NB4 (cell line): Measurements from ENCODE around the gene PNP.
"Not testable (repeated sequence)": the region's sequence is repeated elsewhere in the genome, so short reads cannot be mapped to it uniquely, and the experiment has no call there.

ENCODE experiments used
- DNase-seq: peaks from one replicate; pipeline ENCODE4 v3.0.0; 2010; ENCODE audit warnings: low read depth
- H3K4me3 ChIP-seq: one replicate; pipeline ENCODE4 v1.5.1; 2011; ENCODE audit warnings: mild to moderate bottlenecking, low read depth, low read length, moderate library complexity
- CTCF ChIP-seq: IDR thresholded peaks from one replicate; pipeline ENCODE4 v1.5.1; 2012; ENCODE audit warnings: low read depth, low read length
- MAX ChIP-seq: IDR thresholded peaks from 2 replicates; pipeline ENCODE4 v1.6.1; 2011; ENCODE audit warnings: low read depth, low read length
- MYC ChIP-seq: IDR thresholded peaks from 2 replicates; pipeline ENCODE4 v1.6.1; 2011; ENCODE audit warnings: low read depth, low read length
- POLR2A ChIP-seq: IDR thresholded peaks from 2 replicates; pipeline ENCODE4 v1.6.1; 2011; ENCODE audit warnings: mild to moderate bottlenecking; ENCODE audit not compliant: insufficient read length; ENCODE audit errors: extremely low read depth

The PNP gene

GRCh38 chr14:20441461-20441860 is 27.7 kb upstream of the PNP start:
- DNase-seq: no peak
- no peak for TF ChIP-seq CTCF
- TF ChIP-seq MAX: no peak
- TF ChIP-seq MYC: no peak
- TF ChIP-seq POLR2A: no peak
- no peak overlapping the region for H3K4me3 ChIP-seq

GRCh38 chr14:20443650-20444049 is 25.6 kb upstream of the PNP start:
- not testable (repeated sequence) for H3K4me3 ChIP-seq, DNase-seq

- DNase-seq: no peak
- TF ChIP-seq POLR2A (no peak), MYC (no peak), MAX (no peak), CTCF (no peak)
- no peak overlapping the region for H3K4me3 ChIP-seq
These were observed 22.3 kb upstream of the PNP start for GRCh38 chr14:20446889-20447288.

GRCh38 chr14:20452831-20453230 is 16.4 kb upstream of the PNP start:
- not testable (repeated sequence) for DNase-seq
- peak overlapping the region; percentile 6 for H3K4me3 ChIP-seq

- TF ChIP-seq POLR2A (peak; percentile 74), MAX (peak; percentile 100), CTCF (no peak), MYC (peak; percentile 96)
- peak within 1 kb of the TSS; percentile 87 for H3K4me3 ChIP-seq
- DNase-seq: peak; percentile 99
These were observed 14.5 kb upstream of the PNP start, which contains the start of the genes APEX1 and OSGEP for GRCh38 chr14:20454516-20455354. TSS of gene APEX1 (plus strand) at chr14:20455226. CDS start at chr14:20455646, 420 bp downstream. TSS of gene OSGEP (minus strand) at chr14:20454812. CDS start at chr14:20454683, 129 bp downstream.

- TF ChIP-seq MYC (no peak; the same call in 1 of the 2 replicates), MAX (no peak), POLR2A (peak; percentile 5), CTCF (no peak)
- DNase-seq: peak; percentile 90
These were observed 13.6 kb upstream of the PNP start for GRCh38 chr14:20455355-20456300.

More at GRCh38 chr14:20455355-20456300, 13.6 kb upstream of the PNP start:
- peak overlapping the region; percentile 87 for H3K4me3 ChIP-seq
